H1 (cell line): ENCODE data around the gene FAM107A. TPM values are rescaled to one million over a fixed set of nuclear protein-coding genes. Genes with fewer than 3 reads are reported as not detected.

Experiments
- CTCF ChIA-PET: fragments of 300-600 bp; sonication (Branson Sonifier 250); formaldehyde crosslinking; loops from one replicate; lab custom pipeline; 2021; ENCODE audit not compliant: partially characterized antibody; lab: Charles Lee
- POLR2A ChIA-PET: fragments of 300-600 bp; sonication (Branson Sonifier 250); formaldehyde crosslinking; loops from one replicate; lab custom pipeline; 2021; ENCODE audit warnings: inconsistent platforms; ENCODE audit not compliant: partially characterized antibody; lab: Charles Lee
- DNase-seq, 2 experiments: peaks; one replicate each; pipeline versions ENCODE4 v3.0.0 to v3.0.0-alpha.2; 2010 to 2022; ENCODE audit warnings: low spot score in 2 of 2, low read depth in 1 of 2, mixed read lengths in 1 of 2
- FAIRE-seq: peaks from 2 replicates; lab custom pipeline; 2011; peaks lifted over from hg19 to GRCh38; lab: Jason Lieb, UNC
- H2AFZ ChIP-seq: 2 replicates; pipeline ENCODE4 v1.8.1; 2012; ENCODE audit warnings: low read length, inconsistent platforms
- H2AK5ac ChIP-seq: 2 replicates; pipeline ENCODE4 v1.6.1; 2013; ENCODE audit warnings: low read depth, low read length
- H2BK120ac ChIP-seq: replicated peaks from 2 replicates; pipeline ENCODE3; 2013; ENCODE audit warnings: low read depth, low read length, inconsistent platforms
- H2BK12ac ChIP-seq: 2 replicates; pipeline ENCODE4 v1.6.1; 2013; ENCODE audit warnings: low read depth, low read length
- H2BK15ac ChIP-seq: 2 replicates; pipeline ENCODE4 v1.6.1; 2013; ENCODE audit warnings: low read length
- H2BK20ac ChIP-seq: 2 replicates; pipeline ENCODE4 v1.6.1; 2013; ENCODE audit warnings: low read length
- H2BK5ac ChIP-seq: 2 replicates; pipeline ENCODE4 v1.6.1; 2013; ENCODE audit warnings: low read depth, low read length
- H3K14ac ChIP-seq: 2 replicates; pipeline ENCODE4 v1.6.1; 2013; ENCODE audit warnings: inconsistent platforms; ENCODE audit not compliant: insufficient read length
- H3K18ac ChIP-seq: 2 replicates; pipeline ENCODE4 v1.6.1; 2013; ENCODE audit warnings: low read length; ENCODE audit errors: extremely low read depth
- H3K23ac ChIP-seq: 2 replicates; pipeline ENCODE4 v1.6.1; 2013; ENCODE audit warnings: inconsistent platforms; ENCODE audit not compliant: insufficient read length
- H3K23me2 ChIP-seq: 2 replicates; pipeline ENCODE4 v1.6.1; 2013; ENCODE audit warnings: low read depth, low read length
- H3K27ac ChIP-seq: 2 replicates; pipeline ENCODE4 v1.6.1; 2011; ENCODE audit warnings: low read depth, low read length, inconsistent platforms
- H3K27me3 ChIP-seq, 4 experiments: replicated peaks in 1 of 4; 1 replicate in 1 of 4; 2 replicates in 3 of 4; pipeline versions ENCODE4 v1.6.1 to v1.8.1; 2011 to 2013; ENCODE audit warnings: low read length in 3 of 4, mild to moderate bottlenecking in 3 of 4, inconsistent platforms in 2 of 4, mixed read lengths in 2 of 4, moderate library complexity in 1 of 4; ENCODE audit not compliant: control insufficient read depth in 3 of 4, insufficient read depth in 3 of 4; ENCODE audit errors: extremely low read depth in 1 of 4
- H3K36me3 ChIP-seq, 4 experiments: 2 replicates each; pipeline versions ENCODE4 v1.6.1 to v1.8.1; 2011 to 2013; ENCODE audit warnings: mild to moderate bottlenecking in 4 of 4, low read length in 3 of 4, moderate library complexity in 2 of 4, control low read depth in 1 of 4, inconsistent platforms in 1 of 4; ENCODE audit not compliant: insufficient read depth in 4 of 4, control insufficient read depth in 2 of 4
- H3K4ac ChIP-seq: replicated peaks from 2 replicates; pipeline ENCODE3; 2013; ENCODE audit warnings: low read length, low read depth, mixed read lengths, inconsistent platforms; ENCODE audit not compliant: insufficient read length
- H3K4me1 ChIP-seq, 4 experiments: replicated peaks in 1 of 4; 1 replicate in 1 of 4; 2 replicates in 3 of 4; pipeline versions ENCODE4 v1.6.1 to v1.8.1; 2011 to 2013; ENCODE audit warnings: low read length in 3 of 4, inconsistent platforms in 2 of 4, mixed read lengths in 1 of 4; ENCODE audit not compliant: insufficient read depth in 4 of 4, control insufficient read depth in 3 of 4
- H3K4me2 ChIP-seq, 2 experiments: 2 replicates each; pipeline versions ENCODE4 v1.6.1 to v1.8.1; 2011 to 2013; ENCODE audit warnings: low read depth in 2 of 2, low read length in 2 of 2, control low read depth in 1 of 2, inconsistent platforms in 1 of 2, mild to moderate bottlenecking in 1 of 2; ENCODE audit not compliant: insufficient read depth in 1 of 2
- H3K4me3 ChIP-seq, 4 experiments: fragments of 200-600, 300-600 bp in 1 of 4; sonication (generic), shearing (Covaris generic), sonication (Bioruptor Twin) in 1 of 4; 2 replicates each; pipeline versions ENCODE4 v1.5.1 to v1.8.1; 2011 to 2016; ENCODE audit warnings: low read length in 4 of 4, low read depth in 3 of 4, control low read depth in 2 of 4, inconsistent platforms in 2 of 4, mild to moderate bottlenecking in 2 of 4, mixed read lengths in 1 of 4, moderate library complexity in 1 of 4; ENCODE audit not compliant: insufficient read depth in 2 of 4; ENCODE audit errors: extremely low read depth in 1 of 4
- H3K56ac ChIP-seq: replicated peaks from 2 replicates; pipeline ENCODE3; 2013; ENCODE audit warnings: low read depth, mild to moderate bottlenecking, mixed read lengths, low read length, inconsistent platforms; ENCODE audit not compliant: insufficient read length
- H3K79me1 ChIP-seq: 2 replicates; pipeline ENCODE4 v1.6.1; 2013; ENCODE audit warnings: low read depth, low read length, control low read depth
- H3K79me2 ChIP-seq, 2 experiments: 2 replicates each; pipeline versions ENCODE4 v1.6.1 to v1.8.1; 2012 to 2013; ENCODE audit warnings: low read length in 2 of 2, mild to moderate bottlenecking in 2 of 2, inconsistent platforms in 1 of 2; ENCODE audit not compliant: insufficient read depth in 2 of 2, control insufficient read depth in 1 of 2
- H3K9ac ChIP-seq, 4 experiments: replicated peaks in 1 of 4; 1 replicate in 1 of 4; 2 replicates in 3 of 4; pipeline versions ENCODE4 v1.6.1 to v1.8.1; 2011 to 2013; ENCODE audit warnings: low read depth in 3 of 4, low read length in 3 of 4, control low read depth in 2 of 4, mild to moderate bottlenecking in 2 of 4, moderate library complexity in 2 of 4, inconsistent platforms in 1 of 4; ENCODE audit errors: extremely low read depth in 1 of 4
- H3K9me3 ChIP-seq, 2 experiments: 2 replicates each; pipeline versions ENCODE4 v1.6.1 to v1.8.1; 2012 to 2013; ENCODE audit warnings: mild to moderate bottlenecking in 2 of 2, moderate library complexity in 2 of 2, control low read depth in 1 of 2, inconsistent platforms in 1 of 2, low read depth in 1 of 2, low read length in 1 of 2, mixed read lengths in 1 of 2; ENCODE audit not compliant: insufficient read depth in 2 of 2
- H4K20me1 ChIP-seq, 2 experiments: replicated peaks in 1 of 2; 2 replicates each; pipeline versions ENCODE3 to v1.8.1; 2011 to 2013; ENCODE audit warnings: inconsistent platforms in 2 of 2, low read length in 2 of 2, mild to moderate bottlenecking in 1 of 2; ENCODE audit not compliant: insufficient read depth in 2 of 2, control insufficient read depth in 1 of 2
- H4K5ac ChIP-seq: 2 replicates; pipeline ENCODE4 v1.6.1; 2013; ENCODE audit warnings: low read length, low read depth, mixed read lengths, inconsistent platforms; ENCODE audit not compliant: insufficient read length
- H4K8ac ChIP-seq: 2 replicates; pipeline ENCODE4 v1.8.0; 2013; ENCODE audit warnings: mild to moderate bottlenecking, moderate library complexity, low read length, inconsistent platforms; ENCODE audit not compliant: insufficient read depth; ENCODE audit errors: extremely low read depth
- H4K91ac ChIP-seq: replicated peaks from 2 replicates; pipeline ENCODE3; 2013; ENCODE audit warnings: low read length, mixed read lengths, inconsistent platforms; ENCODE audit not compliant: insufficient read length
- CBX8 ChIP-seq: fragments of 300-800, 300-1000 bp; sonication (generic); IDR thresholded peaks from 2 replicates; pipeline ENCODE4 v1.7.1; 2016; ENCODE audit warnings: low read depth, low read length, borderline replicate concordance
- CEBPB ChIP-seq: IDR thresholded peaks from 2 replicates; pipeline ENCODE4 v1.6.1; 2012; ENCODE audit warnings: low read depth, low read length
- EP300 ChIP-seq, 2 experiments: IDR thresholded peaks; 1 replicate in 1 of 2; 2 replicates in 1 of 2; pipeline ENCODE4 v1.6.1; 2011 to 2012; ENCODE audit warnings: low read depth in 2 of 2, low read length in 2 of 2, mild to moderate bottlenecking in 2 of 2, borderline replicate concordance in 1 of 2, inconsistent platforms in 1 of 2, moderate library complexity in 1 of 2
- KDM1A ChIP-seq: fragments of 200-600, 300-600 bp; sonication (generic); IDR thresholded peaks from 2 replicates; pipeline ENCODE4 v1.7.1; 2016; ENCODE audit warnings: mild to moderate bottlenecking, low read length, borderline replicate concordance
- POLR2AphosphoS5 ChIP-seq: IDR thresholded peaks from 2 replicates; pipeline ENCODE4 v1.6.1; 2011; ENCODE audit warnings: low read depth, low read length
- SAP30 ChIP-seq: fragments of 300-600 bp; sonication (generic); IDR thresholded peaks from 2 replicates; pipeline ENCODE4 v1.7.1; 2012; ENCODE audit warnings: low read length, moderate library complexity, mild to moderate bottlenecking, inconsistent platforms; ENCODE audit not compliant: insufficient read depth, insufficient replicate concordance
- WGBS, 2 experiments: shearing (Covaris generic) in 1 of 2; methylation state at CpG; one replicate each; pipeline versions ENCODE4 v1.1.6 to v1.1.7; 2013 to 2015; ENCODE audit warnings: low lambda C conversion rate in 2 of 2, mixed read lengths in 2 of 2, inconsistent platforms in 1 of 2, low coverage in 1 of 2, missing lambda C conversion rate in 1 of 2; ENCODE audit not compliant: insufficient replicate concordance in 2 of 2, insufficient coverage in 1 of 2, insufficient read length in 1 of 2; ENCODE audit errors: extremely low coverage in 1 of 2, missing lambda C conversion rate in 1 of 2; 5-methylcytosine and 5-hydroxymethylcytosine counted together
- polyA plus RNA-seq, 7 experiments: library from polyadenylated mRNA; depleted of rRNA in 3 of 7; stranded (reverse) in 5 of 7; unstranded in 2 of 7; fragments of >200 nt in 5 of 7; fragments of 200-250 nt in 2 of 7; gene quantifications; 1 replicate in 5 of 7; 2 replicates in 1 of 7; 4 replicates in 1 of 7; pipeline versions ENCODE4 v1.2.1 to v1.2.3, GENCODE V29; 2011 to 2013; ENCODE audit warnings: missing spikeins in 2 of 7, mixed read lengths in 2 of 7
- total RNA-seq: library from RNA; stranded (reverse); fragmentation: NEBNext Ultra II Directional; extraction: Animal tissue kit (Norgen Biotek cat#: 25700); gene quantifications from 2 replicates; pipeline ENCODE4 v1.2.1, GENCODE V29; 2021

Gene FAM107A
- total and polyA plus RNA-seq, 2 of the 8 experiments (the other 6 are each of a cell fraction or from before 2014, with no cell fraction given) = 0.51 to 0.65 TPM

- WGBS, 2 experiments = 100% methylated on average over 1 of the region's 1 CpG; no CpG with 5 or more reads in 1 of the 2 experiments
- Histone ChIP-seq H3K23ac (no peak overlapping the region), H2BK120ac (no peak overlapping the region), H3K4me2 (no peak overlapping the region), H3K27ac (no peak overlapping the region), H3K4me1 (peaks cover 9 to 26% (median 18%) of the 10 kb centered on the region in 4 experiments), H3K18ac (no peak overlapping the region), H3K56ac (no peak overlapping the region), H2BK20ac (no peak overlapping the region; the same call in 1 of the 2 replicates), H3K23me2 (no peaks in the 10 kb centered on the region; the same call in 1 of the 2 replicates), H3K4me3 (no peak overlapping the region), H3K79me1 (no peaks in the 10 kb centered on the region), H4K5ac (no peak overlapping the region), H3K9ac (no peak overlapping the region), H3K79me2 (no peaks in the 10 kb centered on the region), H4K20me1 (no peaks in the 10 kb centered on the region), H3K36me3 (no peaks in the 10 kb centered on the region), H2AK5ac (no peak overlapping the region), H2BK15ac (no peak overlapping the region), H4K91ac (no peak overlapping the region), H3K14ac (no peak overlapping the region), H4K8ac (no peak overlapping the region), H3K9me3 (no peaks in the 10 kb centered on the region), H2BK5ac (no peak overlapping the region), H2AFZ (no peak overlapping the region), H2BK12ac (peak overlapping the region; percentile 82), H3K4ac (no peak overlapping the region), H3K27me3 (peaks cover 0 to 2% (median 0%) of the 10 kb centered on the region in 4 experiments; a peak in 2 of 7 replicates)
- ChIA-PET CTCF (interaction anchor here (0.6 to 40.0 kb wide), 5 partner anchors 19 to 138 kb away, joined by 3 to 994 read pairs (median 3); partner anchors contain the start of gene FAM107A), POLR2A (no interaction called here)
- FAIRE-seq (no peak), DNase-seq (no peak)
- peak; percentile 61; the same call in 1 of the 2 replicates for TF ChIP-seq KDM1A
- TF ChIP-seq EP300 (IDR thresholded peaks at IDR 0.05; ENCODE audit: borderline replicate concordance in 1 of 2, low read depth in 2 of 2, low read length in 2 of 2) = no peak
- TF ChIP-seq CBX8 = no peak
- TF ChIP-seq CEBPB = no peak
- no peak for TF ChIP-seq SAP30
- TF ChIP-seq POLR2AphosphoS5 = no peak
These were observed 13.1 kb downstream of the FAM107A start for GRCh38 chr3:58564054-58564453.
